Islet precursor cell (in vitro differentiated cells): ENCODE data around the gene SHROOM2.

Source experiments
- DNase-seq: peaks from one replicate; pipeline ENCODE4 v3.0.0-alpha.2; 2018

SHROOM2 gene

GRCh38 chrX:9952300-9952699 lies 166.1 kb downstream of the SHROOM2 start:
- DNase-seq, result no peak

DNA sequence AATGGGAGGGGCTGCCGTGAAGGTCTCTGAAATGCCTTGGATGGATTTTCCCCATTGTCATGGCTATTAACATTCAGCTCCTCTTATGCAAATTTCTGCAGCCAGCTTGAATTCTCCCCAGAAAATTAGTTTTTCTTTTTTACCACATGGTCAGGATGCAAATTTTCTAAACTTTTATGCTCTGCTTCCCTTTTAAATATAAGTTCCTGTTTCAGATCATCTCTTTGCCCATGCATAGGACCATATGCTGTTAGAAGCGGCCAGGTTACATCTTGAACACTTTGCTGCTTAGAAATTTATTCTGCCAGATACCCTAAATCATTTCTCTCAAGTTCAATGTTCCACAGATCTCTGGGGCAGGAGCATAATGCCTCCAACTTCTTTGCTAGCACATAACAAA lies 167.2 kb downstream of the SHROOM2 start:
- DNase-seq, result no peak

DNA sequence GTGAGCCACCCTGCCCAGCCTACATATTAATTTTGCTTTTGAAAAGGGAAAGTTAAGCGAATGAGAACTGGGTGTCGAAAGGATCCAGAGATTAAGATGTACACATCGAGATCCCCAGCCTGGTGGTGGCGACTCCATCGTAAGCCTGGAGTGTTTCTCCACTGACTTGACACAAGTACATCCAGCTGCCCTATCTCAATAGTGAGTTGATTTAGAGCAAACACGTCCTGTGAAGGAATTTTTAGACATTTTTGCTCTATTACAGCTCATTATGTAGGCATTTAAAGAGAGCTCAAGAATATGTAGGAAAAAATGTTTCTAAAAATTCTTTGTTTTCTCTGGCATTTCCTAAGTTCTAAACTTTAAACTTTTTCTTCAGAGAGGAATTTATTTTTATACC lies 169.3 kb downstream of the SHROOM2 start:
- no peak for DNase-seq

DNA sequence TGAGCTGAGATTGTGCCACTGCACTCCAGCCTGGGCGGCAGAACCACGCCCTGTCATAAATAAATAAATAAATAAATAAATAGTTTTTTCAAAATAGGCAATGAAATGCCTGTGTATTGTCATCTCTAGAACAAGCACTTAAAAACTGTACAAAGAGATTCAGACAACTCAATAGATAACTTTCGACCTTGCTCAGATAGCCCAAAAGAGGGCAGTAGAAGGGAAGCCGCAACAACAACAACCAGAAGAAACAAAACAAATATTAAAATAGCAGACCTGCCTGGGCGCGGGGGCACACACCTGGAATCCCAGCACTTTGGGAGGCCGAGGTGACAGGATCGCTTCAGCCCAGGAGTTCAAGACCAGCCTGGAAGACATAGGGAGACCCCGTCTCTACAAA lies 171.5 kb downstream of the SHROOM2 start:
- DNase-seq, result no peak

- no peak for DNase-seq
These were observed 172.0 kb downstream of the SHROOM2 start for GRCh38 chrX:9958183-9958582.

- no peak for DNase-seq
These were observed 175.5 kb downstream of the SHROOM2 start for GRCh38 chrX:9961750-9962149.

DNA sequence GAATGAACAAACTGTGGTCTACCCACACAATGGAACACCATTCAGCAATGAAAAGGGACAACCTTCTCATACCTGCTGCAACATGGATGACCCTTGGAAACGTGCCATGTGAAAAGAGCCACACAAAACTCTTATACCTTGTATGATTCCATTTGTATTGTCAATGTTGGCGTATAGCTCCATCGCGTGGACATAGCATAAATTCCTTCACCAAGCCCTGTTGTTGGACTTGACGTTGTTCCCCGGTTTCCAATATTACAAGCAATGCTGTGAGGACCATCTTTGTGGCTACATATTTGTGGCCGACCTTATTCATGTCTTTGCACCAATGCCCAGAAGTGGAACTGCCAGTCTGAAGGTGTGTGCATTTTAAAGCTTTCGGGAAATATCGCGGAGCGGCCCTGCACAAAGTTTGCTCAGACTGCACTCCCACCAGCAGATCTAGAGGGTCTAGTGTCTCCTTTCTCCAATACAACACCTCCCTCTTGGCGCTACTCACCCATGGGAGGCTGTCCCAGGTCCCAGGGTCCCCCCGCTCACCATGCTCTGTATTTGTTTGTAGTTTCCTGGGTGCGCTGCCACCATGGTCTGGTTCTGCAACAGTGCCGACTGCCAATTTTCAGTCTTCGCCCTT lies 180.7 kb downstream of the SHROOM2 start, which contains the start of gene CLDN34:
TSS of gene CLDN34 (plus strand) at position 584 of the 634 bp plus-strand sequence. CDS start at position 584, 0 bp downstream.
- no peak for DNase-seq

GRCh38 chrX:9977635-9978034 lies 191.4 kb downstream of the SHROOM2 start:
- no peak for DNase-seq

- DNase-seq, result no peak
These were observed 194.2 kb downstream of the SHROOM2 start for GRCh38 chrX:9980401-9980800.

DNA sequence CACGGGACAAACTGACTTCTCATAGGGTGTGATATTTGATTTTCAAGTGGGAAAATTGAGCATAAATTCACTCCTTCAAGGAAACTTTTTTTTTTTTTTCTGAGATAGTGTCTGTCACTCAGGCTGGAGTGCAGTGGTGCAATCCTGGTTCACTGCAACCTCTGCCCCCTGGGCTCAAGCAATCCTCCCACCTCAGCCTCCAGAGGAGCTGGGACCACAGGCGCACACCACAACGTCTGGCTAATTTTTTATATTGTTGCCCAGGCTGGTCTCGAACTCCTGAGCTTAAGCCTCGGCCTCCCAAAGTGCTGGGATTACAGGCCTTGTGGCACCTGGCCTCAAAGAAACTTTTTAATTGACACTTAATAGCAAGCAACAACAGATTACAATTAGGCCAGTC lies 194.7 kb downstream of the SHROOM2 start:
- no peak for DNase-seq

DNA sequence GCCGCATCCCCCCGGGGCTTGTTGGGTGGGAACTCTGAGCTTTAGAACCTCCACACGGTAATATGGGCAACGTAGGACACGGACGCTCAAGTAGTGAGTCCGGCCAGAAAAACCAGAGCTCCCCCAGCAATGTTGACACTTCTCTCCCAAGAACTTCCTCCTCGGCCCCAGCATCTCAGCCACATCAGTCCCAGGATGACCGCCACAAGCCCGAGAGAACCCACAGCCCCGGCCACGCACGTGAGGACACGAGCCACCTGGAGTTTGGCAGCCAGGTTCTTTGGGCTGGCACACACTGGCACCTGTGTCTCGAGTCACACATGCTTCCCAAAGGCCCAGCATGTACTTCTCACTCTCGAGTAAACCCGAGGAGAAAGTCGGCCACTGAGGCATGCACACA lies 197.2 kb downstream of the SHROOM2 start:
- no peak for DNase-seq

GRCh38 chrX:9983846-9984245 lies 197.6 kb downstream of the SHROOM2 start:
- DNase-seq, result no peak

GRCh38 chrX:9988762-9989161 lies 202.5 kb downstream of the SHROOM2 start:
- DNase-seq, result no peak

GRCh38 chrX:9992061-9992460 lies 205.8 kb downstream of the SHROOM2 start:
- no peak for DNase-seq

GRCh38 chrX:9992724-9993123 lies 206.5 kb downstream of the SHROOM2 start:
- DNase-seq, result no peak

GRCh38 chrX:9995855-9996339 lies 209.7 kb downstream of the SHROOM2 start:
- DNase-seq, result peak; percentile 80

DNA sequence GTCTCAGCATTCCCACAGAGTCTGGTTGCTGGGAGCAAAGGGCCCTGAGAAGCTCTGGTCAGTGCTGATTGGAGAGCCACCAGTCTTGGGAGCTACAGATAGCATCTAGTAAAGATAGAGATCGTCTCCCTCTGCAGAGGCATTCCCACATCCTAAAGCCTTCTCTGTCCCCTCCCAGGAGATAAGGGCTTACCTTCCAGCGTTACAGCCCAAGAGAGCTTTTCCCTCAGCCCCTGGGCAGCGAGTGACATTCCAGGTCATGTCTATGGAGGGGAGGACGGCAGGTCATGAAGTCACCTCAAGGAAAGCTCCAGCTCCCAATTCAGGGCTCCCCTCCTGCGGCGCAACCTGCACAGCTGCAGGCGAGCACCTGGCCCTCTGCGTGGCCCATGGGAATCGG lies 210.8 kb downstream of the SHROOM2 start:
- peak; percentile 68 for DNase-seq

GRCh38 chrX:9997524-9997923 lies 211.3 kb downstream of the SHROOM2 start:
- DNase-seq, result no peak
